ENCODE measurements around the gene ZNF786. TPM values are rescaled to one million over a fixed set of nuclear protein-coding genes. Genes with fewer than 3 reads are reported as not detected.

ZNF786 gene
- total and polyA plus RNA-seq, 3 experiments from 2014 or later = 8.5 to 17.3 (median 9.2) TPM

Other genes with a start within 250 kb of the ZNF786 start
- 100 to 1,000 TPM; 123 to 125 TPM for gene EZH2, start 206.4 kb downstream of the ZNF786 start, total RNA-seq
- 4.8 TPM for gene EZH2, start 206.4 kb downstream of the ZNF786 start, polyA plus RNA-seq
- 10 to 100 TPM; 91.1 to 92.1 TPM for gene PDIA4, start 62.2 kb downstream of the ZNF786 start, total RNA-seq
- 113 TPM for gene PDIA4, start 62.2 kb downstream of the ZNF786 start, polyA plus RNA-seq
- gene ZNF425, start 35.6 kb upstream of the ZNF786 start, total RNA-seq = 1 to 10 TPM; 1.4 to 1.8 TPM
- 1.7 TPM for gene ZNF425, start 35.6 kb upstream of the ZNF786 start, polyA plus RNA-seq
- gene ZNF398, start 56.7 kb upstream of the ZNF786 start, total RNA-seq = 10 to 100 TPM; 15.7 to 16.4 TPM
- 13.0 TPM for gene ZNF398, start 56.7 kb upstream of the ZNF786 start, polyA plus RNA-seq
- 10 to 100 TPM; 35.8 to 36.6 TPM for gene ZNF282, start 104.8 kb upstream of the ZNF786 start, total RNA-seq
- gene ZNF282, start 104.8 kb upstream of the ZNF786 start, polyA plus RNA-seq = 1.5 TPM
- gene ZNF212, start 148.9 kb upstream of the ZNF786 start, total RNA-seq = 10 to 100 TPM; 14.7 to 16.6 TPM
- gene ZNF212, start 148.9 kb upstream of the ZNF786 start, polyA plus RNA-seq = 8.6 TPM
- 10 to 100 TPM; 19.7 to 20.4 TPM for gene ZNF783, start 171.5 kb upstream of the ZNF786 start, total RNA-seq
- 5.0 TPM for gene ZNF783, start 171.5 kb upstream of the ZNF786 start, polyA plus RNA-seq

Measured in CD8-positive, alpha-beta memory T cell (primary cell).